Heart left ventricle (tissue), 16 donors: ENCODE results near the gene LGALS3BP. TPM values are rescaled to one million over a fixed set of nuclear protein-coding genes. Genes with fewer than 3 reads are reported as not detected.

ENCODE experiments used
- ATAC-seq, 4 donors: fragments of 200-7000 bp; cut with Tn5 transposase; one replicate each; pipeline ENCODE4 v1.9.1; 2020 to 2022; ENCODE audit warnings: moderate library complexity in 4 of 4, mild to moderate bottlenecking in 3 of 4, moderate number of reproducible peaks in 1 of 4
- DNase-seq, 5 donors: peaks; one replicate each; pipeline ENCODE4 v3.0.0-alpha.2; 2020
- H3K27ac ChIP-seq, 12 donors: fragments of 200-600 bp; sonication (generic) in 4 of 12; one replicate each; pipeline versions ENCODE4 v1.5.0 to v1.8.0; 2016 to 2022; ENCODE audit warnings: mild to moderate bottlenecking in 2 of 12
- H3K27me3 ChIP-seq, 9 donors: fragments of 200-600 bp; sonication (generic) in 2 of 9; one replicate each; pipeline versions ENCODE4 v1.5.1 to v1.8.0; 2016 to 2022; ENCODE audit warnings: mild to moderate bottlenecking in 3 of 9
- H3K36me3 ChIP-seq, 9 donors: fragments of 200-600 bp; sonication (generic) in 2 of 9; one replicate each; pipeline versions ENCODE4 v1.5.0 to v1.8.0; 2018 to 2022; ENCODE audit warnings: mild to moderate bottlenecking in 2 of 9
- H3K4me1 ChIP-seq, 12 donors: fragments of 200-600 bp; sonication (generic) in 4 of 12; one replicate each; pipeline versions ENCODE4 v1.5.0 to v1.8.0; 2016 to 2022; ENCODE audit warnings: mild to moderate bottlenecking in 3 of 12
- H3K4me3 ChIP-seq, 12 donors: fragments of 200-600 bp; sonication (generic) in 4 of 12; one replicate each; pipeline versions ENCODE4 v1.5.0 to v1.8.0; 2017 to 2022; ENCODE audit warnings: mild to moderate bottlenecking in 9 of 12, moderate library complexity in 4 of 12
- H3K9me3 ChIP-seq, 12 donors: fragments of 200-600 bp; sonication (generic) in 4 of 12; one replicate each; pipeline versions ENCODE4 v1.5.0 to v1.8.0; 2016 to 2022; ENCODE audit warnings: mild to moderate bottlenecking in 1 of 12
- POLR2A ChIP-seq, 2 donors: fragments of 450-650 bp; IDR thresholded peaks; one replicate each; pipeline ENCODE4 v1.6.1; 2017; ENCODE audit warnings: antibody characterized with exemption in 2 of 2, mild to moderate bottlenecking in 2 of 2, moderate library complexity in 2 of 2
- WGBS, 4 donors: extraction: QIAGEN DNeasy Blood & Tissue Kit in 2 of 4; methylation state at CpG; one replicate each; pipeline versions ENCODE4 v1.1.5 to v1.1.7; 2013 to 2018; 5-methylcytosine and 5-hydroxymethylcytosine counted together
- intact Hi-C, 10 donors: fragments of 100-400 bp; cut with DNase I; formaldehyde crosslinking; loops; one replicate each; pipeline versions ENCODE4 v1.11.1 to v1.14.2; 2022
- polyA plus RNA-seq, 2 donors: library from polyadenylated mRNA; stranded (reverse); fragments of 200-250 nt; gene quantifications; one replicate each; pipeline ENCODE4 v1.2.3, GENCODE V29; 2013
- total RNA-seq, 9 donors: library from RNA; depleted of rRNA in 2 of 9; stranded (reverse); fragments of >200 nt in 2 of 9; fragmentation: NEBNext Ultra II Directional in 3 of 9; extraction: Animal tissue kit (Norgen Biotek cat#: 25700) in 3 of 9; gene quantifications; one replicate each; pipeline versions ENCODE4 v1.1.0 to v1.2.4, GENCODE V29; 2016 to 2023
- TF ChIP-seq, protein P1 (sequence below), 12 donors: fragments of 200-600 bp; sonication (generic) in 4 of 12; IDR thresholded peaks; one replicate each; pipeline versions ENCODE4 v1.5.0 to v1.8.0; 2018 to 2022; ENCODE audit warnings: antibody characterized with exemption in 12 of 12, mild to moderate bottlenecking in 5 of 12
- donor health status: ischemic (EF 13 %, LVEDD 7.1; RV severe dilation, severe dysfunction).
- donor health status: healthy with polysubstance abuse.
- donor health status: DM: no; HTN: yes; CAD: no.
- donor health status: DM: no; HTN: no; CAD: no.
- donor health status: ischemic (EF 25% LVEDD 6.9; RV normal size, moderate dysfunction).
- donor health status: ischemic (EF 25% LVEDD 5.7; RV mildly dilated, moderate dysfunction).
- donor health status: healthy.
- donor health status: DM: yes; HTN: yes; CAD: no.
- donor health status: ischemic (EF 35%, LVEDD 5.7; RV mildly dilated, moderate dysfunction).
- donor health status: nonischemic (EF 11% LVEDD 7.7; RV severe dilation, severe dysfunction).
- donor health status: DM: yes; HTN: yes; CAD: no.
- donor health status: PGD.
- donor health status: ischemic (EF 29% LVEDD 5.4; RV normal size, mild dysfunction).
- donor health status: nonischemic (EF 23%, LVEDD 6.1; RV moderate dilation, normal function).

LGALS3BP gene
- total and polyA plus RNA-seq, 11 donors: 178 to 1,343 (median 547) TPM

DNA sequence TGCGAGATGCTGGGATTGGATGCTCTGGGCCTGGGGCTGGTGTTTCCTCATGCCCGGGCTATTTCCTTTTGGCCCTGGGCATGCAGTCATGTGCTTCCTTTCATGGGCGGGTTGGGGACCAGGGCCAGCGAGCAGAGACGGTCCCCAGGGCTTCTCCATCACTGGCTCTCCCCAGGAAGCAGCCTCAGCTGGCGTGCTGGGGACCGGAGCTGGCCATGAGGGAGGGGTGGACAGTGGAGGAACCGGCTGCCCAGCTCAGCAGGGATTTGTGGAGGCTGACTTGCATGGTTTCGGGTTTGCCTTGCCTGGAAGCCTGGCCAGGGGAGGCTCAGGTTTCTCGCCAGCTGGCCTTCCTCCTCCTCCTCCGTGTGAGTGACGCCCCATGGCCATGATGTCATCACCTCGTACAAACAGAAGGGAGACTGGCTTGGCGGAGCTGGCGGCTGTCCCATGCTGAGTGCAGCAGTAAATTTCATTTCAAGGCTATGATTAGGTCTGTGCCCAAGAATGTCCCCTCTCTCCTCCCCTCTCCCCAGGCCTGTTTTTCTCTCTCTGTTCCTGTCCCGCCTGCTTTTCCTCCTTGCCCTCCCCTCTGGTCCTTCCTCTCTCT lies 45.7 kb downstream of the LGALS3BP start:
- peak; percentile 93 to 96 (median 94) for DNase-seq
- peak; percentile 80 to 91 (median 86) for ATAC-seq
- H3K4me3 ChIP-seq: peak overlapping the region in 9 of 12 donors; percentile 25 to 49 (median 39)
- peak overlapping the region; percentile 59 to 94 (median 80) for H3K27ac ChIP-seq
- no peaks in the 10 kb centered on the region for H3K9me3 ChIP-seq
- TF ChIP-seq POLR2A (IDR thresholded peaks at IDR 0.05): no peak
- TF ChIP-seq, protein P1, sequence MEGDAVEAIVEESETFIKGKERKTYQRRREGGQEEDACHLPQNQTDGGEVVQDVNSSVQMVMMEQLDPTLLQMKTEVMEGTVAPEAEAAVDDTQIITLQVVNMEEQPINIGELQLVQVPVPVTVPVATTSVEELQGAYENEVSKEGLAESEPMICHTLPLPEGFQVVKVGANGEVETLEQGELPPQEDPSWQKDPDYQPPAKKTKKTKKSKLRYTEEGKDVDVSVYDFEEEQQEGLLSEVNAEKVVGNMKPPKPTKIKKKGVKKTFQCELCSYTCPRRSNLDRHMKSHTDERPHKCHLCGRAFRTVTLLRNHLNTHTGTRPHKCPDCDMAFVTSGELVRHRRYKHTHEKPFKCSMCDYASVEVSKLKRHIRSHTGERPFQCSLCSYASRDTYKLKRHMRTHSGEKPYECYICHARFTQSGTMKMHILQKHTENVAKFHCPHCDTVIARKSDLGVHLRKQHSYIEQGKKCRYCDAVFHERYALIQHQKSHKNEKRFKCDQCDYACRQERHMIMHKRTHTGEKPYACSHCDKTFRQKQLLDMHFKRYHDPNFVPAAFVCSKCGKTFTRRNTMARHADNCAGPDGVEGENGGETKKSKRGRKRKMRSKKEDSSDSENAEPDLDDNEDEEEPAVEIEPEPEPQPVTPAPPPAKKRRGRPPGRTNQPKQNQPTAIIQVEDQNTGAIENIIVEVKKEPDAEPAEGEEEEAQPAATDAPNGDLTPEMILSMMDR (IDR thresholded peaks at IDR 0.05): no peak
- WGBS, 4 donors: 3 to 8% (median 4%) methylated on average over 11 to 16 of the region's 16 CpGs
- H3K27me3 ChIP-seq: no peaks in the 10 kb centered on the region
- H3K4me1 ChIP-seq: peaks cover 4 to 36% (median 26%) of the 10 kb centered on the region in 12 donors
- intact Hi-C loops: loop anchor here in 2 of 10 donors (5.0 kb wide), 2 partner anchors 38 to 52 kb away; no protein-coding TSS in a partner anchor
- H3K36me3 ChIP-seq: no peaks in the 10 kb centered on the region

GRCh38 chr17:78933025-78933958 lies 46.4 kb downstream of the LGALS3BP start:
- DNase-seq: peak in 3 of 5 donors; percentile 49 to 82 (median 80)
- H3K4me1 ChIP-seq: peaks cover 4 to 36% (median 26%) of the 10 kb centered on the region in 12 donors
- 68 to 74% (median 71%) methylated on average over 17 to 18 of the region's 18 CpGs for WGBS, 4 donors
- H3K36me3 ChIP-seq: no peaks in the 10 kb centered on the region
- H3K4me3 ChIP-seq: peak overlapping the region in 8 of 12 donors; percentile 25 to 49 (median 36)
- TF ChIP-seq, protein P1 (IDR thresholded peaks at IDR 0.05): no peak
- H3K27me3 ChIP-seq: no peaks in the 10 kb centered on the region
- no peaks in the 10 kb centered on the region for H3K9me3 ChIP-seq
- ATAC-seq: peak in 3 of 4 donors; percentile 37 to 62 (median 38)
- intact Hi-C loops: loop anchor here in 2 of 10 donors (5.0 kb wide), 2 partner anchors 39 to 51 kb away; no protein-coding TSS in a partner anchor
- H3K27ac ChIP-seq: peak overlapping the region; percentile 59 to 94 (median 80)

DNA sequence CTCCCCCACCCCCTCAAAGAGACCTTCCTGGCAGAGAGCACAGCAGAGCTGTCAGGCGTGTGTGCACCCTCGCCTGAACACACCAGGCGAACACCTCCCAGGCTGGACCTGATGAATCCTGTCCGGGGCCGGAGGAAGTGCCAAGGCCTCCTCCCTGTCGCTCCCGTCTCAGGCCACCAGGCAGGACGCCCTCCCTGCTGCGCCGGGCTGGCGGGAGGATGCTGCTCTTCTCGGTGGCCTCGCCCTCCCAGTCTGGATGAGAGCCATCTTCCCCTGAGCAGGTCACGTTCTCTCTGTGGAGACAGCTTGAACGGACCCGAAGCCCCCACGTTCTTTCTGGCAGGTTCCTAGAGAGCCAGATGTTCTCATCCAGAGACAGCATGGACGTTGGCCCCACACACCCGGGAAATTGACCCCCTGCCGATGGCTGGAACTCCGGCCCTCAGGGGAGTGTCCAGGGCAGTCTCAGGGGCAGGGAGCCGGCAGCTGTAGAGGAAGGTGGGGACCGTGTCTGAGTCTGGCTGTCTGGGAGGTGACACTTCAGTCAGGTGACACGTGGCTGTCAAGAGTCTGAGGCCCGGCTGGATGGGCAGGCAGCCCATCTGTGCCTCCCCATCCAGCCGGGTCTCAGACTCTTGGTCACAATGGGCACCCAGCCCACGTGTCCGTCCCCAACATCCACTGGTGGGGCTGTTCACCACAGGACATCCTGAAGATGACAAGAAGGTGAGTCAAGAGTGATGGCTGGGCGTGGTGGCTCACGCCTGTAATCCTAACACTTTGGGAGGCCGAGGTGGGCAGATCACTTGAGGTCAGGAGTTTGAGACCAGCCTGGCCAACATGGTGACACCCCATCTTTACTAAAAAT lies 49.6 kb downstream of the LGALS3BP start:
- peak in 2 of 5 donors; percentile 56 to 72 for DNase-seq
- no peaks in the 10 kb centered on the region for H3K36me3 ChIP-seq
- no peaks in the 10 kb centered on the region for H3K9me3 ChIP-seq
- 40 to 60% (median 51%) methylated on average over 22 to 31 of the region's 31 CpGs for WGBS, 4 donors
- H3K27me3 ChIP-seq: no peaks in the 10 kb centered on the region
- no peak overlapping the region for H3K4me3 ChIP-seq
- intact Hi-C loops: loop anchor here in 5 of 10 donors (5.0 to 10.0 kb wide), 4 partner anchors 42 to 65 kb away; partner anchors contain the start of gene LGALS3BP (in 1 of the 5)
- no peak for TF ChIP-seq POLR2A (IDR thresholded peaks at IDR 0.05)
- TF ChIP-seq, protein P1 (IDR thresholded peaks at IDR 0.05): no peak
- H3K27ac ChIP-seq: peak overlapping the region in 1 of 12 donors; percentile 38
- H3K4me1 ChIP-seq: peaks cover 4 to 35% (median 27%) of the 10 kb centered on the region in 12 donors
- peak in 1 of 4 donors; percentile 12 for ATAC-seq
